HG03575 (cell line): ENCODE results near the gene RNF145.

ENCODE experiments used
- ATAC-seq: cut with Tn5 transposase; IDR thresholded peaks from one replicate; pipeline ENCODE4 v1.9.1; 2021; ENCODE audit not compliant: unreplicated experiment, insufficient number of reproducible peaks, low FRiP score; ENCODE audit errors: extremely low read depth

Gene RNF145

GRCh38 chr5:159223469-159223868, 14.1 kb upstream of the RNF145 start:
- ATAC-seq: no peak

GRCh38 chr5:159220206-159220605, 10.9 kb upstream of the RNF145 start:
- no peak for ATAC-seq

- ATAC-seq: no peak
Observed at GRCh38 chr5:159218595-159219023, 9.3 kb upstream of the RNF145 start.

GRCh38 chr5:159217236-159217635, 7.9 kb upstream of the RNF145 start:
- ATAC-seq: no peak

- no peak for ATAC-seq
Observed at GRCh38 chr5:159216454-159216853, 7.1 kb upstream of the RNF145 start.

GRCh38 chr5:159215886-159216285, 6.5 kb upstream of the RNF145 start:
- ATAC-seq: no peak

GRCh38 chr5:159214486-159215271, 5.3 kb upstream of the RNF145 start:
- no peak for ATAC-seq

- no peak for ATAC-seq
Observed at GRCh38 chr5:159212657-159213462, 3.5 kb upstream of the RNF145 start.

GRCh38 chr5:159211729-159212174, 2.4 kb upstream of the RNF145 start:
- ATAC-seq: no peak

GRCh38 chr5:159210846-159211245, 1.5 kb upstream of the RNF145 start:
- no peak for ATAC-seq

GRCh38 chr5:159210210-159210661, 883 bp upstream of the RNF145 start:
- no peak for ATAC-seq

GRCh38 chr5:159208514-159209437, 577 bp downstream of the RNF145 start:
- ATAC-seq: no peak

GRCh38 chr5:159207686-159208513, 1.5 kb downstream of the RNF145 start:
- ATAC-seq: no peak

- no peak for ATAC-seq
Observed at GRCh38 chr5:159207222-159207685, 2.1 kb downstream of the RNF145 start.

- no peak for ATAC-seq
Observed at GRCh38 chr5:159206818-159207217, 2.5 kb downstream of the RNF145 start.

- ATAC-seq: no peak
Observed at GRCh38 chr5:159206368-159206767, 3.0 kb downstream of the RNF145 start.

- no peak for ATAC-seq
Observed at GRCh38 chr5:159203351-159203750, 6.0 kb downstream of the RNF145 start.

GRCh38 chr5:159202151-159202550, 7.2 kb downstream of the RNF145 start:
- no peak for ATAC-seq
